Mammary epithelial cell (primary cell): ENCODE results near the gene WDFY3.

ENCODE experiments used
- CTCF ChIP-seq, 2 donors: IDR thresholded peaks in 1 of 2; conservative IDR thresholded peaks in 1 of 2; 2 replicates each; pipeline ENCODE4 v1.5.1; 2011 to 2012; ENCODE audit warnings: inconsistent platforms in 2 of 2, low read length in 2 of 2, mild to moderate bottlenecking in 2 of 2, control low read depth in 1 of 2, low read depth in 1 of 2; ENCODE audit not compliant: insufficient read depth in 1 of 2; ENCODE audit errors: extremely low read depth in 1 of 2
- EZH2 ChIP-seq: IDR thresholded peaks from 2 replicates; pipeline ENCODE4 v1.6.1; 2012; ENCODE audit warnings: low read length, inconsistent platforms, borderline replicate concordance

GRCh38 chr4:84673475-84674240, 292.8 kb downstream of the WDFY3 start:
- no peak for TF ChIP-seq CTCF (conservative IDR thresholded peaks at IDR 0.05 in 1 of 2, IDR thresholded peaks at IDR 0.05 in 1 of 2; ENCODE audit: extremely low read depth in 1 of 2, insufficient read depth in 1 of 2, low read depth in 1 of 2, low read length in 2 of 2)
- no peak for TF ChIP-seq EZH2
